ENCODE measurements around the gene MMP12.

- TF ChIP-seq CTCF (IDR thresholded peaks at IDR 0.05; ENCODE audit: low read depth, low read length, poor library complexity, severe bottlenecking) (no peak), EZH2phosphoT487 (IDR thresholded peaks at IDR 0.05; ENCODE audit: borderline replicate concordance, low read length) (no peak)
Observed at GRCh38 chr11:102837646-102838045, 37.1 kb downstream of the MMP12 start.

Measured in DOHH2 (cell line).